HepG2 (cell line): Measurements from ENCODE around the gene LRRC8E. TPM values are rescaled to one million over a fixed set of nuclear protein-coding genes. Genes with fewer than 3 reads are reported as not detected.

Source experiments
- CBX2 ChIP-seq, 2 experiments: fragments of 200-600 bp in 1 of 2; sonication (generic); formaldehyde crosslinking in 1 of 2; IDR thresholded peaks; 2 replicates each; pipeline versions ENCODE4 v1.7.0 to v1.8.1; 2018 to 2022; ENCODE audit warnings: low read depth in 2 of 2, low read length in 1 of 2, mild to moderate bottlenecking in 1 of 2, missing genetic modification reagents in 1 of 2
- CHD4 ChIP-seq: fragments of 200-600 bp; sonication (generic); IDR thresholded peaks from 2 replicates; pipeline ENCODE4 v1.7.0; 2017; ENCODE audit warnings: mild to moderate bottlenecking, low read length, borderline replicate concordance
- JARID2 ChIP-seq: sonication (generic); formaldehyde crosslinking; IDR thresholded peaks from 2 replicates; pipeline ENCODE4 v1.8.1; 2023; ENCODE audit warnings: missing genetic modification reagents, inconsistent platforms; ENCODE audit not compliant: insufficient replicate concordance
- POLR2AphosphoS5 ChIP-seq: IDR thresholded peaks from 2 replicates; pipeline ENCODE4 v1.6.1; 2012; ENCODE audit warnings: low read depth, low read length
- SAP130 ChIP-seq: IDR thresholded peaks from 2 replicates; pipeline ENCODE4 v1.6.1; 2016; ENCODE audit warnings: low read depth
- STAG1 ChIP-seq: sonication (generic); formaldehyde crosslinking; IDR thresholded peaks from 2 replicates; pipeline ENCODE4 v1.4.0; 2020; ENCODE audit warnings: missing genetic modification reagents
- YEATS4 ChIP-seq: sonication (generic); formaldehyde crosslinking; IDR thresholded peaks from 2 replicates; pipeline ENCODE4 v1.4.0; 2020; ENCODE audit warnings: missing genetic modification reagents, borderline replicate concordance
- ZBTB39 ChIP-seq: sonication (generic); formaldehyde crosslinking; IDR thresholded peaks from 2 replicates; pipeline ENCODE4 v1.5.0; 2020; ENCODE audit warnings: missing genetic modification reagents
- ZNF234 ChIP-seq: sonication (generic); formaldehyde crosslinking; conservative IDR thresholded peaks from 2 replicates; pipeline ENCODE4 v1.5.1; 2020; ENCODE audit warnings: mild to moderate bottlenecking, missing genetic modification reagents
- ZNF766 ChIP-seq: sonication (generic); formaldehyde crosslinking; IDR thresholded peaks from 2 replicates; pipeline ENCODE4 v1.5.0; 2020; ENCODE audit warnings: missing genetic modification reagents, borderline replicate concordance
- polyA plus RNA-seq, 8 experiments: library from polyadenylated mRNA; depleted of rRNA in 3 of 8; stranded (reverse) in 7 of 8; unstranded in 1 of 8; fragments of >200 nt; fragmentation: Illumina TruSeq in 4 of 8; extraction: Trizol in 4 of 8; gene quantifications; 2 replicates each; pipeline versions ENCODE4 v1.2.1 to v1.2.3, GENCODE V29; 2011 to 2016; ENCODE audit warnings: low read depth in 4 of 8, missing spikeins in 1 of 8, mixed read lengths in 1 of 8; ENCODE audit not compliant: insufficient read depth in 1 of 8
- total RNA-seq, 5 experiments: library from RNA; depleted of rRNA; stranded (reverse); fragments of >200 nt; fragmentation: Illumina TruSeq; extraction: Trizol; gene quantifications; 2 replicates each; pipeline ENCODE4 v1.2.3, GENCODE V29; 2016; ENCODE audit warnings: low read depth in 1 of 5
- TF ChIP-seq, protein P1 (sequence below): sonication (generic); formaldehyde crosslinking; IDR thresholded peaks from one replicate; pipeline ENCODE4 v1.5.1; 2020; ENCODE audit warnings: mild to moderate bottlenecking, missing genetic modification reagents; ENCODE audit errors: not compliant biosample characterization
- TF ChIP-seq, protein P2 (sequence below): sonication (generic); formaldehyde crosslinking; IDR thresholded peaks from 2 replicates; pipeline ENCODE4 v1.4.0; 2020; ENCODE audit warnings: mild to moderate bottlenecking, missing genetic modification reagents
- TF ChIP-seq, protein P3 (sequence below): sonication (generic); formaldehyde crosslinking; IDR thresholded peaks from 2 replicates; pipeline ENCODE4 v1.4.0; 2020; ENCODE audit warnings: missing genetic modification reagents
- TF ChIP-seq, protein P4 (sequence below): IDR thresholded peaks from 2 replicates; pipeline ENCODE4 v1.6.1; 2016; ENCODE audit warnings: mild to moderate bottlenecking, missing biosample characterization, missing genetic modification reagents
- TF ChIP-seq, protein P5 (sequence below): sonication (generic); formaldehyde crosslinking; IDR thresholded peaks from 2 replicates; pipeline ENCODE4 v1.4.0; 2020; ENCODE audit warnings: missing genetic modification reagents

The LRRC8E gene
- total and polyA plus RNA-seq, 2 of the 13 experiments (the other 11 are each of a cell fraction or from before 2014, with no cell fraction given): 8.0 to 10.3 TPM

- TF ChIP-seq, protein P1, sequence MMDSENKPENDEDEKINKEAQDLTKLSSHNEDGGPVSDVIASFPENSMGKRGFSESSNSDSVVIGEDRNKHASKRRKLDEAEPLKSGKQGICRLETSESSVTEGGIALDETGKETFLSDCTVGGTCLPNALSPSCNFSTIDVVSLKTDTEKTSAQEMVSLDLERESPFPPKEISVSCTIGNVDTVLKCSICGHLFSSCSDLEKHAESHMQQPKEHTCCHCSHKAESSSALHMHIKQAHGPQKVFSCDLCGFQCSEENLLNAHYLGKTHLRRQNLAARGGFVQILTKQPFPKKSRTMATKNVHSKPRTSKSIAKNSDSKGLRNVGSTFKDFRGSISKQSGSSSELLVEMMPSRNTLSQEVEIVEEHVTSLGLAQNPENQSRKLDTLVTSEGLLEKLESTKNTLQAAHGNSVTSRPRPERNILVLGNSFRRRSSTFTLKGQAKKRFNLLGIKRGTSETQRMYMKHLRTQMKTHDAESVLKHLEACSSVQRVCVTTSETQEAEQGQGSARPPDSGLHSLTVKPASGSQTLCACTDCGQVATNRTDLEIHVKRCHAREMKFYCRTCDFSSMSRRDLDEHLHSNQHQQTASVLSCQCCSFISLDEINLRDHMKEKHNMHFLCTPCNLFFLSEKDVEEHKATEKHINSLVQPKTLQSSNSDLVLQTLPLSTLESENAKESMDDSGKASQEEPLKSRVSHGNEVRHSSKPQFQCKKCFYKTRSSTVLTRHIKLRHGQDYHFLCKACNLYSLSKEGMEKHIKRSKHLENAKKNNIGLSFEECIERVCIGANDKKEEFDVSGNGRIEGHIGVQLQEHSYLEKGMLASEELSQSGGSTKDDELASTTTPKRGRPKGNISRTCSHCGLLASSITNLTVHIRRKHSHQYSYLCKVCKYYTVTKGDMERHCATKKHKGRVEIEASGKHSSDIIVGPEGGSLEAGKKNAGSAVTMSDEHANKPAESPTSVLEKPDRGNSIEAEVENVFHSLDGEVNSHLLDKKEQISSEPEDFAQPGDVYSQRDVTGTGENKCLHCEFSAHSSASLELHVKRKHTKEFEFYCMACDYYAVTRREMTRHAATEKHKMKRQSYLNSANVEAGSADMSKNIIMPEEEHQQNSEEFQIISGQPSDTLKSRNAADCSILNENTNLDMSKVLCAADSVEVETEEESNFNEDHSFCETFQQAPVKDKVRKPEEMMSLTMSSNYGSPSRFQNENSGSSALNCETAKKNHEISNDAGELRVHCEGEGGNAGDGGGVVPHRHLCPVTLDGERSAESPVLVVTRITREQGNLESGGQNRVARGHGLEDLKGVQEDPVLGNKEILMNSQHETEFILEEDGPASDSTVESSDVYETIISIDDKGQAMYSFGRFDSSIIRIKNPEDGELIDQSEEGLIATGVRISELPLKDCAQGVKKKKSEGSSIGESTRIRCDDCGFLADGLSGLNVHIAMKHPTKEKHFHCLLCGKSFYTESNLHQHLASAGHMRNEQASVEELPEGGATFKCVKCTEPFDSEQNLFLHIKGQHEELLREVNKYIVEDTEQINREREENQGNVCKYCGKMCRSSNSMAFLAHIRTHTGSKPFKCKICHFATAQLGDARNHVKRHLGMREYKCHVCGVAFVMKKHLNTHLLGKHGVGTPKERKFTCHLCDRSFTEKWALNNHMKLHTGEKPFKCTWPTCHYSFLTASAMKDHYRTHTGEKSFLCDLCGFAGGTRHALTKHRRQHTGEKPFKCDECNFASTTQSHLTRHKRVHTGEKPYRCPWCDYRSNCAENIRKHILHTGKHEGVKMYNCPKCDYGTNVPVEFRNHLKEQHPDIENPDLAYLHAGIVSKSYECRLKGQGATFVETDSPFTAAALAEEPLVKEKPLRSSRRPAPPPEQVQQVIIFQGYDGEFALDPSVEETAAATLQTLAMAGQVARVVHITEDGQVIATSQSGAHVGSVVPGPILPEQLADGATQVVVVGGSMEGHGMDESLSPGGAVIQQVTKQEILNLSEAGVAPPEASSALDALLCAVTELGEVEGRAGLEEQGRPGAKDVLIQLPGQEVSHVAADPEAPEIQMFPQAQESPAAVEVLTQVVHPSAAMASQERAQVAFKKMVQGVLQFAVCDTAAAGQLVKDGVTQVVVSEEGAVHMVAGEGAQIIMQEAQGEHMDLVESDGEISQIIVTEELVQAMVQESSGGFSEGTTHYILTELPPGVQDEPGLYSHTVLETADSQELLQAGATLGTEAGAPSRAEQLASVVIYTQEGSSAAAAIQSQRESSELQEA (CRISPR knock-in tag): peak; percentile 31
- TF ChIP-seq, protein P2, sequence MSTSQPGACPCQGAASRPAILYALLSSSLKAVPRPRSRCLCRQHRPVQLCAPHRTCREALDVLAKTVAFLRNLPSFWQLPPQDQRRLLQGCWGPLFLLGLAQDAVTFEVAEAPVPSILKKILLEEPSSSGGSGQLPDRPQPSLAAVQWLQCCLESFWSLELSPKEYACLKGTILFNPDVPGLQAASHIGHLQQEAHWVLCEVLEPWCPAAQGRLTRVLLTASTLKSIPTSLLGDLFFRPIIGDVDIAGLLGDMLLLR: no peak
- no peak for TF ChIP-seq YEATS4 (CRISPR knock-in tag)
- peak; percentile 81 for TF ChIP-seq SAP130 (CRISPR knock-in tag)
- TF ChIP-seq, protein P3, sequence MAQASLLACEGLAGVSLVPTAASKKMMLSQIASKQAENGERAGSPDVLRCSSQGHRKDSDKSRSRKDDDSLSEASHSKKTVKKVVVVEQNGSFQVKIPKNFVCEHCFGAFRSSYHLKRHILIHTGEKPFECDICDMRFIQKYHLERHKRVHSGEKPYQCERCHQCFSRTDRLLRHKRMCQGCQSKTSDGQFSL (CRISPR knock-in tag): no peak
- peak; percentile 89 for TF ChIP-seq POLR2AphosphoS5
- TF ChIP-seq JARID2: no peak
- TF ChIP-seq, protein P4, sequence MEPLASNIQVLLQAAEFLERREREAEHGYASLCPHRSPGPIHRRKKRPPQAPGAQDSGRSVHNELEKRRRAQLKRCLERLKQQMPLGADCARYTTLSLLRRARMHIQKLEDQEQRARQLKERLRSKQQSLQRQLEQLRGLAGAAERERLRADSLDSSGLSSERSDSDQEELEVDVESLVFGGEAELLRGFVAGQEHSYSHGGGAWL: no peak
- 0 out of 2 replicates have a peak, but pooled peaks have one; percentile 31 for TF ChIP-seq ZBTB39
- no peak for TF ChIP-seq CBX2 (IDR thresholded peaks at IDR 0.05; ENCODE audit: low read depth, low read length)
- TF ChIP-seq CBX2 (CRISPR knock-in tag; IDR thresholded peaks at IDR 0.05; ENCODE audit: low read depth): no peak
- TF ChIP-seq CHD4: peak; percentile 88; the same call in 1 of the 2 replicates
- no peak for TF ChIP-seq STAG1
- TF ChIP-seq, protein P5, sequence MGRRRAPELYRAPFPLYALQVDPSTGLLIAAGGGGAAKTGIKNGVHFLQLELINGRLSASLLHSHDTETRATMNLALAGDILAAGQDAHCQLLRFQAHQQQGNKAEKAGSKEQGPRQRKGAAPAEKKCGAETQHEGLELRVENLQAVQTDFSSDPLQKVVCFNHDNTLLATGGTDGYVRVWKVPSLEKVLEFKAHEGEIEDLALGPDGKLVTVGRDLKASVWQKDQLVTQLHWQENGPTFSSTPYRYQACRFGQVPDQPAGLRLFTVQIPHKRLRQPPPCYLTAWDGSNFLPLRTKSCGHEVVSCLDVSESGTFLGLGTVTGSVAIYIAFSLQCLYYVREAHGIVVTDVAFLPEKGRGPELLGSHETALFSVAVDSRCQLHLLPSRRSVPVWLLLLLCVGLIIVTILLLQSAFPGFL (CRISPR knock-in tag): no peak
- TF ChIP-seq ZNF234 (CRISPR knock-in tag): peak; percentile 35; the same call in 1 of the 2 replicates
- TF ChIP-seq ZNF766: peak; percentile 100
Observed at GRCh38 chr19:7918615-7919421, 30.5 kb downstream of the LRRC8E start (continued).
